Caco-2 (cell line): ENCODE results near the gene RRAD. TPM values are rescaled to one million over a fixed set of nuclear protein-coding genes. Genes with fewer than 3 reads are reported as not detected.

Source experiments
- BruUV-seq: library from RNA; stranded (reverse); fragments of 400-500 nt; replicated peaks from 2 replicates; lab custom pipeline; 2021; lab: Mats Ljungman, UMichigan
- CTCF ChIA-PET: fragments of 300-600 bp; sonication (Branson Sonifier 250); formaldehyde crosslinking; loops from one replicate; lab custom pipeline; 2022; ENCODE audit warnings: antibody characterized with exemption; lab: Charles Lee
- POLR2A ChIA-PET: fragments of 300-600 bp; sonication (Branson Sonifier 250); formaldehyde crosslinking; loops from one replicate; lab custom pipeline; 2022; ENCODE audit warnings: antibody characterized with exemption; lab: Charles Lee
- DNase-seq, 2 experiments: peaks; one replicate each; pipeline versions ENCODE4 v3.0.0 to v3.0.0-alpha.2; 2020 to 2022
- H3K27me3 ChIP-seq: replicated peaks from 2 replicates; pipeline ENCODE4 v1.6.0; 2011; ENCODE audit warnings: low read length; ENCODE audit not compliant: control insufficient read depth, insufficient read depth
- H3K36me3 ChIP-seq: 2 replicates; pipeline ENCODE4 v1.5.1; 2011; ENCODE audit warnings: low read length; ENCODE audit not compliant: control insufficient read depth, insufficient read depth
- H3K4me1 ChIP-seq: fragments of 250-450 bp; sonication (Bioruptor Pico); 2 replicates; pipeline ENCODE4 v1.5.1; 2020; ENCODE audit warnings: mild to moderate bottlenecking
- H3K4me3 ChIP-seq: 2 replicates; pipeline ENCODE4 v1.5.1; 2011; ENCODE audit warnings: low read depth, mild to moderate bottlenecking, control low read depth, low read length
- H3K9me3 ChIP-seq: fragments of 250-450 bp; sonication (Bioruptor Pico); 2 replicates; pipeline ENCODE4 v1.5.1; 2020; ENCODE audit warnings: mild to moderate bottlenecking, moderate library complexity
- H3K27ac Mint-ChIP-seq: one replicate; pipeline ENCODE4 v1.8.0; 2022; ENCODE audit warnings: mixed read lengths; ENCODE audit not compliant: unreplicated experiment
- H3K27me3 Mint-ChIP-seq: one replicate; pipeline ENCODE4 v1.8.0; 2022; ENCODE audit warnings: mixed read lengths; ENCODE audit not compliant: insufficient read depth, unreplicated experiment
- H3K36me3 Mint-ChIP-seq: one replicate; pipeline ENCODE4 v1.8.0; 2022; ENCODE audit warnings: mild to moderate bottlenecking, mixed read lengths; ENCODE audit not compliant: insufficient read depth, unreplicated experiment
- H3K4me1 Mint-ChIP-seq: one replicate; pipeline ENCODE4 v1.8.0; 2022; ENCODE audit warnings: low read depth, mixed read lengths; ENCODE audit not compliant: unreplicated experiment
- H3K4me3 Mint-ChIP-seq: one replicate; pipeline ENCODE4 v1.8.0; 2022; ENCODE audit warnings: mild to moderate bottlenecking, moderate library complexity, mixed read lengths; ENCODE audit not compliant: unreplicated experiment
- H3K9me3 Mint-ChIP-seq: one replicate; pipeline ENCODE4 v1.8.0; 2022; ENCODE audit warnings: mixed read lengths; ENCODE audit not compliant: unreplicated experiment
- intact Hi-C: fragments of 100-400 bp; cut with micrococcal nuclease; formaldehyde crosslinking; loops from one replicate; pipeline ENCODE4 v1.10.0; 2022; ENCODE audit not compliant: unreplicated experiment
- total RNA-seq: library from RNA; stranded (reverse); gene quantifications from 2 replicates; pipeline ENCODE4 v1.2.3, GENCODE V29; 2022
- TF ChIP-seq, protein P1 (sequence below), 2 experiments: fragments of 200-600 bp in 1 of 2; IDR thresholded peaks; 1 replicate in 1 of 2; 2 replicates in 1 of 2; pipeline versions ENCODE4 v1.5.1 to v1.8.0; 2011 to 2022; ENCODE audit warnings: antibody characterized with exemption in 1 of 2, control low read depth in 1 of 2, inconsistent platforms in 1 of 2, low read depth in 1 of 2, low read length in 1 of 2, mild to moderate bottlenecking in 1 of 2, moderate library complexity in 1 of 2; ENCODE audit not compliant: insufficient read depth in 1 of 2, severe bottlenecking in 1 of 2, unreplicated experiment in 1 of 2

Gene RRAD
- total RNA-seq, 1 experiment from 2014 or later: 1.1 TPM

- H3K4me3 ChIP-seq: no peak overlapping the region
- Mint-ChIP-seq H3K36me3 (peaks cover 8% of the 10 kb centered on the region), H3K9me3 (no peaks in the 10 kb centered on the region), H3K4me3 (no peak overlapping the region), H3K27ac (peak overlapping the region; percentile 64), H3K27me3 (no peaks in the 10 kb centered on the region), H3K4me1 (peaks cover 33% of the 10 kb centered on the region)
- H3K9me3 ChIP-seq: no peaks in the 10 kb centered on the region
- BruUV-seq: no TSS peak
- H3K4me1 ChIP-seq: peaks cover 46% of the 10 kb centered on the region
- no peaks in the 10 kb centered on the region for H3K36me3 ChIP-seq
- ChIA-PET CTCF (interaction anchor here (0.5 to 3.0 kb wide), 16 partner anchors 9 to 274 kb away, joined by 3 to 36 read pairs (median 4); partner anchors contain the start of genes CDH16, CIAO2B, NOL3 and PDP2), POLR2A (no interaction called here)
- H3K27me3 ChIP-seq: no peaks in the 10 kb centered on the region
- intact Hi-C loops: loop anchor here (1.0 to 2.0 kb wide), 3 partner anchors 29 to 59 kb away; partner anchors contain the start of gene RRAD
- no peak for DNase-seq
- TF ChIP-seq, protein P1, sequence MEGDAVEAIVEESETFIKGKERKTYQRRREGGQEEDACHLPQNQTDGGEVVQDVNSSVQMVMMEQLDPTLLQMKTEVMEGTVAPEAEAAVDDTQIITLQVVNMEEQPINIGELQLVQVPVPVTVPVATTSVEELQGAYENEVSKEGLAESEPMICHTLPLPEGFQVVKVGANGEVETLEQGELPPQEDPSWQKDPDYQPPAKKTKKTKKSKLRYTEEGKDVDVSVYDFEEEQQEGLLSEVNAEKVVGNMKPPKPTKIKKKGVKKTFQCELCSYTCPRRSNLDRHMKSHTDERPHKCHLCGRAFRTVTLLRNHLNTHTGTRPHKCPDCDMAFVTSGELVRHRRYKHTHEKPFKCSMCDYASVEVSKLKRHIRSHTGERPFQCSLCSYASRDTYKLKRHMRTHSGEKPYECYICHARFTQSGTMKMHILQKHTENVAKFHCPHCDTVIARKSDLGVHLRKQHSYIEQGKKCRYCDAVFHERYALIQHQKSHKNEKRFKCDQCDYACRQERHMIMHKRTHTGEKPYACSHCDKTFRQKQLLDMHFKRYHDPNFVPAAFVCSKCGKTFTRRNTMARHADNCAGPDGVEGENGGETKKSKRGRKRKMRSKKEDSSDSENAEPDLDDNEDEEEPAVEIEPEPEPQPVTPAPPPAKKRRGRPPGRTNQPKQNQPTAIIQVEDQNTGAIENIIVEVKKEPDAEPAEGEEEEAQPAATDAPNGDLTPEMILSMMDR (IDR thresholded peaks at IDR 0.05; ENCODE audit: insufficient read depth in 1 of 2, low read depth in 1 of 2, low read length in 1 of 2, severe bottlenecking in 1 of 2, unreplicated experiment in 1 of 2): no peak
Observed at GRCh38 chr16:66895999-66896398, 29.3 kb downstream of the RRAD start.

DNA sequence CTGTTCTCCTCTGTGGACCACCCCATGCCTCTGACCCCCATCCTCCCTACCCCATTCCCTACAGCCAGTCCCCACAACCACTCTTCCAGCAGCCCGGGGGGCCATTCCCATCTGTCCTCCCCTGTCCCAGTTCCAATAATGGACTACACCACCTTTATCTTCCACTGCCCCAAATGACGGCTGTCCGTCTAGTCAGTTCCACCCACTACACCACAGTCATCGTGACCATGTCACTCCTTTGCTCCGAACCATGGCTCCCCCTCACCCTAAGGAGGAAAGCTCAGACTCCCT is 29.7 kb downstream of the RRAD start:
- TF ChIP-seq, protein P1 (IDR thresholded peaks at IDR 0.05; ENCODE audit: insufficient read depth in 1 of 2, low read depth in 1 of 2, low read length in 1 of 2, severe bottlenecking in 1 of 2, unreplicated experiment in 1 of 2): no peak
- Mint-ChIP-seq H3K36me3 (peaks cover 8% of the 10 kb centered on the region), H3K27me3 (no peaks in the 10 kb centered on the region), H3K4me3 (no peak overlapping the region), H3K27ac (peak overlapping the region; percentile 64), H3K9me3 (no peaks in the 10 kb centered on the region), H3K4me1 (peaks cover 33% of the 10 kb centered on the region)
- DNase-seq: no peak
- CTCF ChIA-PET: interaction anchor here (0.5 to 3.0 kb wide), 18 partner anchors 9 to 301 kb away, joined by 3 to 36 read pairs (median 4); partner anchors contain the start of genes CDH16, CIAO2B, NOL3 and PDP2
- Histone ChIP-seq H3K4me3 (no peak overlapping the region), H3K36me3 (no peaks in the 10 kb centered on the region), H3K9me3 (no peaks in the 10 kb centered on the region), H3K27me3 (no peaks in the 10 kb centered on the region), H3K4me1 (peaks cover 43% of the 10 kb centered on the region)
- no TSS peak for BruUV-seq
- intact Hi-C loops: loop anchor here (1.0 to 2.0 kb wide), 3 partner anchors 30 to 59 kb away; partner anchors contain the start of gene RRAD
- POLR2A ChIA-PET: no interaction called here

- H3K36me3 ChIP-seq: no peaks in the 10 kb centered on the region
- TF ChIP-seq, protein P1 (IDR thresholded peaks at IDR 0.05; ENCODE audit: insufficient read depth in 1 of 2, low read depth in 1 of 2, low read length in 1 of 2, severe bottlenecking in 1 of 2, unreplicated experiment in 1 of 2): peak; percentile 83 to 94
- no peaks in the 10 kb centered on the region for H3K27me3 Mint-ChIP-seq
- BruUV-seq: no TSS peak
- H3K9me3 ChIP-seq: no peaks in the 10 kb centered on the region
- intact Hi-C loops: loop anchor here (1.0 to 2.0 kb wide), 3 partner anchors 30 to 60 kb away; partner anchors contain the start of gene RRAD
- no peak overlapping the region for H3K4me3 Mint-ChIP-seq
- no peak overlapping the region for H3K4me3 ChIP-seq
- ChIA-PET POLR2A (no interaction called here), CTCF (interaction anchor here (0.6 to 3.0 kb wide), 19 partner anchors 8 to 301 kb away, joined by 3 to 36 read pairs (median 3); partner anchors contain the start of genes CDH16, CIAO2B, NOL3 and PDP2)
- peak; percentile 81 to 83 for DNase-seq
- H3K4me1 Mint-ChIP-seq: peaks cover 29% of the 10 kb centered on the region
- H3K9me3 Mint-ChIP-seq: no peaks in the 10 kb centered on the region
- H3K36me3 Mint-ChIP-seq: peaks cover 8% of the 10 kb centered on the region
- peaks cover 39% of the 10 kb centered on the region for H3K4me1 ChIP-seq
- peak overlapping the region; percentile 64 for H3K27ac Mint-ChIP-seq
- H3K27me3 ChIP-seq: no peaks in the 10 kb centered on the region
Observed at GRCh38 chr16:66894948-66895688, 30.2 kb downstream of the RRAD start.
